Suprapubic skin (tissue), 4 donors: ENCODE data around the gene PI4KB. TPM values are rescaled to one million over a fixed set of nuclear protein-coding genes. Genes with fewer than 3 reads are reported as not detected.
"Not testable (repeated sequence)": the region's sequence is repeated elsewhere in the genome, so short reads cannot be mapped to it uniquely, and the experiment has no call there.

Experiments
- DNase-seq, 2 donors: peaks; one replicate each; pipeline ENCODE4 v3.0.0-alpha.2; 2019; ENCODE audit warnings: low spot score in 2 of 2
- H3K27ac ChIP-seq: fragments of 200-600 bp; sonication (generic); one replicate; pipeline ENCODE4 v1.5.1; 2019
- H3K27me3 ChIP-seq: fragments of 200-600 bp; sonication (generic); one replicate; pipeline ENCODE4 v1.5.1; 2019
- H3K36me3 ChIP-seq: fragments of 200-600 bp; sonication (generic); one replicate; pipeline ENCODE4 v1.5.1; 2019
- H3K4me1 ChIP-seq: fragments of 200-600 bp; sonication (generic); one replicate; pipeline ENCODE4 v1.5.1; 2019
- H3K4me3 ChIP-seq: fragments of 200-600 bp; sonication (generic); one replicate; pipeline ENCODE4 v1.5.1; 2019; ENCODE audit warnings: mild to moderate bottlenecking
- H3K9me3 ChIP-seq: fragments of 200-600 bp; sonication (generic); one replicate; pipeline ENCODE4 v1.5.1; 2019
- CTCF ChIP-seq, 2 donors: fragments of 200-600 bp in 1 of 2; fragments of 450-650 bp in 1 of 2; sonication (generic) in 1 of 2; IDR thresholded peaks; one replicate each; pipeline ENCODE4 v1.5.1; 2016 to 2019; ENCODE audit warnings: antibody characterized with exemption in 2 of 2, mild to moderate bottlenecking in 1 of 2, moderate library complexity in 1 of 2
- EP300 ChIP-seq: sonication (generic); formaldehyde crosslinking; IDR thresholded peaks from one replicate; pipeline ENCODE4 v1.6.1; 2017; ENCODE audit warnings: antibody characterized with exemption
- POLR2A ChIP-seq, 2 donors: fragments of 450-650 bp; IDR thresholded peaks; one replicate each; pipeline ENCODE4 v1.6.1; 2017; ENCODE audit warnings: antibody characterized with exemption in 2 of 2, mild to moderate bottlenecking in 2 of 2, moderate library complexity in 2 of 2
- POLR2AphosphoS5 ChIP-seq, 3 donors: sonication (generic); formaldehyde crosslinking; IDR thresholded peaks; one replicate each; pipeline ENCODE4 v1.6.1; 2017; ENCODE audit warnings: antibody characterized with exemption in 3 of 3
- WGBS: methylation state at CpG from one replicate; pipeline ENCODE4 v1.1.5; 2018; 5-methylcytosine and 5-hydroxymethylcytosine counted together
- total RNA-seq, 4 donors: library from RNA; depleted of rRNA; stranded (reverse); fragments of >200 nt; gene quantifications; one replicate each; pipeline ENCODE4 v1.1.0, GENCODE V29; 2016

The PI4KB gene
- total RNA-seq, 4 donors from 2014 or later, result 50.0 to 102 (median 60.3) TPM

- peak within 1 kb of the TSS; percentile 99 for H3K27ac ChIP-seq
- 1% methylated on average over 50 of the region's 74 CpGs for WGBS
- H3K36me3 ChIP-seq, result peaks cover 24% of the 10 kb centered on the region
- H3K27me3 ChIP-seq, result no peaks in the 10 kb centered on the region
- peak within 1 kb of the TSS; percentile 94 for H3K4me3 ChIP-seq
- no peaks in the 10 kb centered on the region for H3K9me3 ChIP-seq
- TF ChIP-seq EP300 (no peak), POLR2A (IDR thresholded peaks at IDR 0.05) (peak; percentile 45 to 46), POLR2AphosphoS5 (IDR thresholded peaks at IDR 0.05) (peak in 1 of 3 donors; percentile 61)
- DNase-seq, result peak; percentile 100
- peaks cover 23% of the 10 kb centered on the region for H3K4me1 ChIP-seq
These were observed 45.0 kb downstream of the PI4KB start, which contains the start of gene ZNF687 for GRCh38 chr1:151281969-151282882. Gene ZNF687, plus strand, starts transcription at chr1:151282299. Its CDS starts 3,993 bp downstream, at chr1:151286292.

- under 1% methylated on average over 44 of the region's 48 CpGs for WGBS
- Histone ChIP-seq H3K27me3 (no peaks in the 10 kb centered on the region), H3K4me1 (peaks cover 23% of the 10 kb centered on the region), H3K4me3 (peak overlapping the region; percentile 94), H3K27ac (peak overlapping the region; percentile 99), H3K9me3 (no peaks in the 10 kb centered on the region), H3K36me3 (peaks cover 16% of the 10 kb centered on the region)
- peak; percentile 98 to 99 for DNase-seq
- peak in 1 of 2 donors; percentile 57 for TF ChIP-seq POLR2A (IDR thresholded peaks at IDR 0.05)
- TF ChIP-seq EP300, result no peak
- peak; percentile 18 to 61 (median 44) for TF ChIP-seq POLR2AphosphoS5 (IDR thresholded peaks at IDR 0.05)
- no peak for TF ChIP-seq CTCF (IDR thresholded peaks at IDR 0.05)
These were observed 45.8 kb downstream of the PI4KB start for GRCh38 chr1:151281225-151281968.

- Histone ChIP-seq H3K36me3 (no peaks in the 10 kb centered on the region), H3K27me3 (no peaks in the 10 kb centered on the region), H3K27ac (no peak overlapping the region), H3K4me3 (no peak overlapping the region), H3K4me1 (peaks cover 5% of the 10 kb centered on the region), H3K9me3 (no peaks in the 10 kb centered on the region)
- DNase-seq, result no peak
- WGBS, result 79% methylated on average over 2 of the region's 2 CpGs
- TF ChIP-seq POLR2AphosphoS5 (IDR thresholded peaks at IDR 0.05) (no peak), EP300 (no peak), CTCF (IDR thresholded peaks at IDR 0.05) (no peak), POLR2A (IDR thresholded peaks at IDR 0.05) (no peak)
These were observed 50.0 kb downstream of the PI4KB start for GRCh38 chr1:151277249-151277648.

- WGBS, result 86% methylated on average over 5 of the region's 5 CpGs
- not testable (repeated sequence) for DNase-seq, H3K9me3 ChIP-seq, H3K27me3 ChIP-seq, H3K4me3 ChIP-seq, H3K36me3 ChIP-seq, H3K27ac ChIP-seq, H3K4me1 ChIP-seq
These were observed 51.9 kb downstream of the PI4KB start for GRCh38 chr1:151275341-151275740.

- Histone ChIP-seq H3K4me3 (no peak overlapping the region), H3K27me3 (no peaks in the 10 kb centered on the region), H3K27ac (no peak overlapping the region), H3K4me1 (no peaks in the 10 kb centered on the region), H3K36me3 (no peaks in the 10 kb centered on the region), H3K9me3 (no peaks in the 10 kb centered on the region)
- 66% methylated on average over 3 of the region's 3 CpGs for WGBS
- DNase-seq, result no peak
- TF ChIP-seq POLR2AphosphoS5 (IDR thresholded peaks at IDR 0.05) (no peak), EP300 (no peak), CTCF (IDR thresholded peaks at IDR 0.05) (no peak), POLR2A (IDR thresholded peaks at IDR 0.05) (no peak)
These were observed 53.2 kb downstream of the PI4KB start for GRCh38 chr1:151273924-151274466.
